Pancreas (tissue), 10 donors: Measurements from ENCODE around the gene WASL. TPM values are rescaled to one million over a fixed set of nuclear protein-coding genes. Genes with fewer than 3 reads are reported as not detected.
"Not testable (repeated sequence)": the region's sequence is repeated elsewhere in the genome, so short reads cannot be mapped to it uniquely, and the experiment has no call there.

Source experiments
- ATAC-seq, 4 donors: fragments of 200-7000 bp; cut with Tn5 transposase; one replicate each; pipeline versions ENCODE4 v1.8.0 to v1.9.1; 2020; ENCODE audit warnings: mild to moderate bottlenecking in 4 of 4, moderate library complexity in 4 of 4
- DNase-seq, 6 donors: peaks; one replicate each; pipeline ENCODE4 v3.0.0-alpha.2; 2020
- FAIRE-seq: peaks from 2 replicates; lab custom pipeline; 2012; peaks lifted over from hg19 to GRCh38; lab: Jason Lieb, UNC
- H3K27ac ChIP-seq, 4 donors: fragments of 200-600 bp; sonication (generic); 1 replicate in 3 of 4; 2 replicates in 1 of 4; pipeline versions ENCODE4 v1.5.0 to v1.8.0; 2020
- H3K27me3 ChIP-seq, 4 donors: fragments of 200-600 bp; one replicate each; pipeline ENCODE4 v1.8.0; 2021
- H3K36me3 ChIP-seq, 3 donors: fragments of 200-600 bp; sonication (generic) in 1 of 3; one replicate each; pipeline versions ENCODE4 v1.5.0 to v1.8.0; 2020 to 2021
- H3K4me1 ChIP-seq, 3 donors: fragments of 200-600 bp; one replicate each; pipeline ENCODE4 v1.8.0; 2021
- H3K4me3 ChIP-seq, 4 donors: fragments of 200-600 bp; sonication (generic) in 2 of 4; one replicate each; pipeline versions ENCODE4 v1.5.0 to v1.8.0; 2020 to 2021
- H3K9me3 ChIP-seq, 4 donors: fragments of 200-600 bp; one replicate each; pipeline ENCODE4 v1.8.0; 2021
- WGBS, 2 donors: extraction: QIAGEN DNeasy Blood & Tissue Kit; methylation state at CpG; one replicate each; pipeline ENCODE4 v1.1.7; 2013; 5-methylcytosine and 5-hydroxymethylcytosine counted together
- intact Hi-C, 3 donors: fragments of 100-400 bp; cut with DNase I; formaldehyde crosslinking; loops; one replicate each; pipeline versions ENCODE4 v1.11.1 to v1.14.2; 2022
- polyA plus RNA-seq, 2 donors: library from polyadenylated mRNA; stranded (reverse); fragments of 200-250 nt; gene quantifications; one replicate each; pipeline ENCODE4 v1.2.3, GENCODE V29; 2013
- total RNA-seq, 6 donors: library from RNA; stranded (reverse); fragmentation: NEBNext Ultra II Directional in 4 of 6; extraction: Animal tissue kit (Norgen Biotek cat#: 25700) in 4 of 6; gene quantifications; one replicate each; pipeline versions ENCODE4 v1.2.1 to v1.2.4, GENCODE V29; 2021 to 2023
- TF ChIP-seq, protein P1 (sequence below), 4 donors: fragments of 200-600 bp; sonication (generic) in 3 of 4; IDR thresholded peaks; one replicate each; pipeline versions ENCODE4 v1.5.0 to v1.8.0; 2021; ENCODE audit warnings: antibody characterized with exemption in 4 of 4
- donor health status: healthy with polysubstance abuse.
- donor health status: DM: no; HTN: no; CAD: no; lungs with moderate emphysema.
- donor health status: DM: no; HTN: no; CAD: no.
- donor health status: control.
- donor health status: control.
- donor health status: Bipolar disorder and iron deficiency.
- donor health status: DM: yes; HTN: yes; CAD: no.
- donor health status: DM: no; HTN: no; CAD: no.
- donor health status: DM: no; HTN: no; CAD: no.
- donor health status: DM: yes; HTN: yes; CAD: no.

The WASL gene
- total and polyA plus RNA-seq, 8 donors, result 8.2 to 27.3 (median 16.0) TPM

DNA sequence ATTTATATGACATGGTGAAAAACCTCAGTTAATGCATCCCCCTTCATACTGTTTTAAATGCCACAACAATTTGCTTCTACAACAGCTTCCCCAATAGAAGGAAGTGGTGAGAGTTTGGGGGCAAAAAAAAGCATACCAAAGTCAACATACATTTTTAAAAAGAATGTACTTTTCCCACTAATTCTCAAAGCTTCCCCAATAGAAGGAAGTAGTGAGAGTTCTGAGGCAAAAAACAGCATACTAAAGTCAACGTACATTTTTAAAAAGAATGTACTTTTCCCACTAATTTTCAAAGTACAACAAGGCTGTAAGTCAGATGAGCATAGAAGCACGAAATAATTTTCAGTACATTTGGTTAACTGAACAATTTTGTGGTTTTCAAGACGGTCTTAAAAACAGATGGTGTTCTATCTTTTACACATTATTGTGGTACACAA is 24.0 kb downstream of the WASL start:
- Histone ChIP-seq H3K4me1 (peaks cover 17 to 64% (median 58%) of the 10 kb centered on the region in 3 donors), H3K9me3 (no peaks in the 10 kb centered on the region), H3K4me3 (no peak overlapping the region), H3K36me3 (no peaks in the 10 kb centered on the region), H3K27ac (peak overlapping the region in 2 of 4 donors; percentile 20 to 73), H3K27me3 (no peaks in the 10 kb centered on the region)
- intact Hi-C loops, result no loop called here
- FAIRE-seq (no peak), DNase-seq (no peak), ATAC-seq (no peak)
- WGBS, 2 donors, result 17 to 25% methylated on average over 3 of the region's 3 CpGs
- TF ChIP-seq, protein P1, sequence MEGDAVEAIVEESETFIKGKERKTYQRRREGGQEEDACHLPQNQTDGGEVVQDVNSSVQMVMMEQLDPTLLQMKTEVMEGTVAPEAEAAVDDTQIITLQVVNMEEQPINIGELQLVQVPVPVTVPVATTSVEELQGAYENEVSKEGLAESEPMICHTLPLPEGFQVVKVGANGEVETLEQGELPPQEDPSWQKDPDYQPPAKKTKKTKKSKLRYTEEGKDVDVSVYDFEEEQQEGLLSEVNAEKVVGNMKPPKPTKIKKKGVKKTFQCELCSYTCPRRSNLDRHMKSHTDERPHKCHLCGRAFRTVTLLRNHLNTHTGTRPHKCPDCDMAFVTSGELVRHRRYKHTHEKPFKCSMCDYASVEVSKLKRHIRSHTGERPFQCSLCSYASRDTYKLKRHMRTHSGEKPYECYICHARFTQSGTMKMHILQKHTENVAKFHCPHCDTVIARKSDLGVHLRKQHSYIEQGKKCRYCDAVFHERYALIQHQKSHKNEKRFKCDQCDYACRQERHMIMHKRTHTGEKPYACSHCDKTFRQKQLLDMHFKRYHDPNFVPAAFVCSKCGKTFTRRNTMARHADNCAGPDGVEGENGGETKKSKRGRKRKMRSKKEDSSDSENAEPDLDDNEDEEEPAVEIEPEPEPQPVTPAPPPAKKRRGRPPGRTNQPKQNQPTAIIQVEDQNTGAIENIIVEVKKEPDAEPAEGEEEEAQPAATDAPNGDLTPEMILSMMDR (IDR thresholded peaks at IDR 0.05), result no peak

DNA sequence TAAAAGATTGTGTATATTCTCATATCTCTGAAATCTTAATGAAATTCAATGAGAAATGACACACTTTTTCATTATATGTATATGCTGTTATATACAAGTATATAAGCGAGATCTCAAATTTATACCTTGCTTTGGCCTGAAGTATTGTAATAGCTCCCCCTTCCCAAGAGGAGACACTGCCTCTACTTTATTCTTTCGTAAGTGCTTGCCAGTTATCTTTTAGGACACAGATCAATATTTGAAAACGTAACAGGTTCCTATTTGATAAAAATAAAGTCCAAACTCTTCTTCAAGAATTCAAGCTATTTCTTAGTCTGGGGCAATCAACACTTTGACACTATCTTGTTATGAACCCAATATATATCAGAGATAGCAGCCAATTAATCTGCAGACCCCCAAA is 24.9 kb downstream of the WASL start:
- no peak for ATAC-seq
- H3K27ac ChIP-seq, result peak overlapping the region in 2 of 4 donors; percentile 20 to 73
- intact Hi-C loops, result no loop called here
- no peak overlapping the region for H3K4me3 ChIP-seq
- no peak for DNase-seq
- TF ChIP-seq, protein P1 (IDR thresholded peaks at IDR 0.05), result no peak
- 35 to 40% methylated on average over 3 of the region's 3 CpGs for WGBS, 2 donors
- no peaks in the 10 kb centered on the region for H3K27me3 ChIP-seq
- FAIRE-seq, result no peak
- H3K36me3 ChIP-seq, result no peaks in the 10 kb centered on the region
- H3K9me3 ChIP-seq, result no peaks in the 10 kb centered on the region
- H3K4me1 ChIP-seq, result peaks cover 26 to 70% (median 54%) of the 10 kb centered on the region in 3 donors

DNA sequence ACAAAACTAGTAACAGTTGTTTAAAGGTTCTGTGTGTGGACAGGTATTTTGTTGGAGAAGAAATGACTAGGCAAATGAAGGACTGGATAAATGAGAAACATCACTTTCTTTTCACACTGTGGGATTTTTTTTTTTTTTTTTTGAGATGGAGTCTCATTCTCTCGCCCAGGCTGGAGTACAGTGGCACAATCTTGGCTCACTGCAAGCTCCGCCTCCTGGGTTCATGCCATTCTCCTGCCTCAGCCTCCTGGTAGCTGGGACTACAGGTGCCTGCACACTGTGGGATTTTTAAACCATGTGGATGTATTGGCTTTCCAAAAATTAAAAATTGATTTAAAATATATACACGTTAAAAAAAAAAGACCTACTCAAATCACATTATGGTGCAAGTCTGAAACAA is 28.3 kb downstream of the WASL start:
- WGBS, 2 donors, result 27 to 46% methylated on average over 3 of the region's 3 CpGs
- H3K4me3 ChIP-seq, FAIRE-seq, H3K27ac ChIP-seq, intact Hi-C loops, H3K36me3 ChIP-seq, H3K27me3 ChIP-seq, H3K9me3 ChIP-seq: not testable (repeated sequence)
- ATAC-seq (peak; percentile 62 to 78 (median 70)), DNase-seq (peak in 4 of 6 donors; percentile 18 to 49 (median 38))
- peaks cover 18 to 46% (median 38%) of the 10 kb centered on the region in 3 donors for H3K4me1 ChIP-seq

DNA sequence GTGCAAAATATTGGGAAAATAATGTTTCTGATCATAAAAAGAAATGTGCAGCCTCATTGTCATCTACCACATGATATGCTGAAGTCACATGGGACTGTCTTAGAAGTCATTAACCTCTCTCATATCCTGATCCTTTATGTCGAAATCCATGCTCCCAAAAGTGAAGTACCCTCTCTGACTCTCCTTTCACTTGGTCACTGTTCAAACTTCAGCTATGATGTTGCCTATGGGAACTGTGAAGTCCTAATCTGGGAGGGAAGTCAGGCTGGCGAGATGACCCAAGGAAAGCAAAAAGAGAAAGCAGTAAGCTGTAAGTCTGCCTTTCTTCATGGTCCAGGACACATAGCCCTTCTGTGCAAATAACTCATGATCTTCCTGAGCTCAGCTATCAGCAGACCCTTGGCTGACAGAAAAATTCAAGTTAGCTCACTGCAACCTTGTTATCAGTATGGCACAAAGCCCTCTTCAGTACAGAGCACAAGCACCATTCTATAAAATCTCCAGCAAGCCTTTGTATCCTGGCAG is 29.5 kb downstream of the WASL start:
- no peak for FAIRE-seq
- no peaks in the 10 kb centered on the region for H3K9me3 ChIP-seq
- no peaks in the 10 kb centered on the region for H3K36me3 ChIP-seq
- peaks cover 18 to 43% (median 27%) of the 10 kb centered on the region in 3 donors for H3K4me1 ChIP-seq
- no peak for DNase-seq
- H3K27ac ChIP-seq, result no peak overlapping the region
- no peak overlapping the region for H3K4me3 ChIP-seq
- TF ChIP-seq, protein P1 (IDR thresholded peaks at IDR 0.05), result no peak
- intact Hi-C loops, result no loop called here
- H3K27me3 ChIP-seq, result no peaks in the 10 kb centered on the region
- WGBS, 2 donors, result 67 to 79% methylated on average over 2 of the region's 2 CpGs
- peak in 2 of 4 donors; percentile 24 to 36 for ATAC-seq

DNA sequence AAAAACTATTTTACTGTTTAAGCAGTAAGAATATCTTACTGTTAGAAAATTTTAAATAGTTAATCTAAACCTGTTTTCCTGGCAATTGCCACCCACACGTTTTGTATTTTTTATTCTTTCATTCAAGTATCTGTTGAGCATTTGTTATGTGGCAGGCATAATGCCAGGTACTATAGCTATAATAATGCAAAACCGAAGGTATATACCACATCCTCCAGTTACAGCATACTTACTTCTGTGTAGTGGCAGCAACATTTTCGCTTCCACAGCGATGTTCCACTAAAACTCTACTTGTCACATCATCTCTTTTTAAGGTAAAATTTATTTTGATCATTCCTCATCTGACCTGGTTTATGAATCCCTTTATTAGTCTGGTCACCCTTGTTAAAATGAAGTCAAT is 30.0 kb downstream of the WASL start:
- Histone ChIP-seq H3K4me3 (no peak overlapping the region), H3K9me3 (no peaks in the 10 kb centered on the region), H3K36me3 (no peaks in the 10 kb centered on the region), H3K27ac (no peak overlapping the region), H3K4me1 (peaks cover 18 to 40% (median 22%) of the 10 kb centered on the region in 3 donors), H3K27me3 (no peaks in the 10 kb centered on the region)
- no peak for FAIRE-seq
- no peak for ATAC-seq
- DNase-seq, result no peak
- TF ChIP-seq, protein P1 (IDR thresholded peaks at IDR 0.05), result no peak
- WGBS, 2 donors, result 68 to 69% methylated on average over 4 of the region's 4 CpGs
- intact Hi-C loops, result no loop called here
